Uterus (tissue), 4 donors: Measurements from ENCODE around the gene IKZF1. TPM values are rescaled to one million over a fixed set of nuclear protein-coding genes. Genes with fewer than 3 reads are reported as not detected.

Experiments used
- DNase-seq, 2 donors: peaks; one replicate each; pipeline ENCODE4 v3.0.0-alpha.2; 2019 to 2020
- H3K27ac ChIP-seq, 2 donors: fragments of 200-600 bp; sonication (generic); 1 replicate in 1 of 2; 2 replicates in 1 of 2; pipeline ENCODE4 v1.5.1; 2016 to 2018
- H3K27me3 ChIP-seq, 2 donors: fragments of 200-600 bp; sonication (generic); one replicate each; pipeline ENCODE4 v1.5.1; 2018 to 2019; ENCODE audit warnings: control low read depth in 1 of 2
- H3K36me3 ChIP-seq, 2 donors: fragments of 200-600 bp; sonication (generic); one replicate each; pipeline ENCODE4 v1.5.1; 2019; ENCODE audit warnings: control low read depth in 1 of 2
- H3K4me1 ChIP-seq, 2 donors: fragments of 200-600 bp; sonication (generic); one replicate each; pipeline ENCODE4 v1.5.1; 2018 to 2019; ENCODE audit warnings: control low read depth in 1 of 2
- H3K4me3 ChIP-seq, 2 donors: fragments of 200-600 bp; sonication (generic); 1 replicate in 1 of 2; 2 replicates in 1 of 2; pipeline ENCODE4 v1.5.1; 2018 to 2019; ENCODE audit warnings: mild to moderate bottlenecking in 1 of 2
- H3K9me3 ChIP-seq, 2 donors: fragments of 200-600 bp; sonication (generic); one replicate each; pipeline ENCODE4 v1.5.1; 2019; ENCODE audit warnings: control low read depth in 1 of 2
- CTCF ChIP-seq, 4 experiments: fragments of 200-600 bp in 2 of 4; fragments of 450-650 bp in 2 of 4; sonication (generic) in 2 of 4; IDR thresholded peaks; one replicate each; pipeline ENCODE4 v1.5.1; 2016 to 2019; ENCODE audit warnings: antibody characterized with exemption in 4 of 4, mild to moderate bottlenecking in 2 of 4, moderate library complexity in 1 of 4
- POLR2A ChIP-seq, 2 donors: fragments of 450-650 bp; IDR thresholded peaks; one replicate each; pipeline ENCODE4 v1.6.1; 2016; ENCODE audit warnings: antibody characterized with exemption in 2 of 2, mild to moderate bottlenecking in 1 of 2, moderate library complexity in 1 of 2
- intact Hi-C: fragments of 100-400 bp; cut with DNase I; formaldehyde crosslinking; loops from one replicate; pipeline ENCODE4 v1.15.1; 2023; ENCODE audit warnings: low total_unique reads
- total RNA-seq, 4 donors: library from RNA; depleted of rRNA in 3 of 4; stranded (reverse); fragments of >200 nt in 3 of 4; gene quantifications; one replicate each; pipeline versions ENCODE4 v1.1.0 to v1.2.4, GENCODE V29; 2014 to 2023
- donor health status: DM: yes; HTN: yes; CAD: no.

The IKZF1 gene
- total RNA-seq, 4 donors from 2014 or later, result 7.0 to 828 (median 12.8) TPM

GRCh38 chr7:50293509-50294179 is 10.9 kb upstream of the IKZF1 start:
- intact Hi-C loops, result no loop called here
- no peak overlapping the region for H3K27ac ChIP-seq
- H3K36me3 ChIP-seq, result no peaks in the 10 kb centered on the region
- TF ChIP-seq CTCF (IDR thresholded peaks at IDR 0.05), result no peak
- no peak for TF ChIP-seq POLR2A (IDR thresholded peaks at IDR 0.05)
- no peaks in the 10 kb centered on the region for H3K27me3 ChIP-seq
- H3K9me3 ChIP-seq, result no peaks in the 10 kb centered on the region
- no peak for DNase-seq
- no peaks in the 10 kb centered on the region for H3K4me1 ChIP-seq
- H3K4me3 ChIP-seq, result no peak overlapping the region

GRCh38 chr7:50295133-50295532 is 9.4 kb upstream of the IKZF1 start:
- H3K4me3 ChIP-seq, result no peak overlapping the region
- H3K9me3 ChIP-seq, result no peaks in the 10 kb centered on the region
- no peak for DNase-seq
- no peaks in the 10 kb centered on the region for H3K36me3 ChIP-seq
- no peaks in the 10 kb centered on the region for H3K27me3 ChIP-seq
- H3K27ac ChIP-seq, result no peak overlapping the region
- intact Hi-C loops, result no loop called here
- TF ChIP-seq POLR2A (IDR thresholded peaks at IDR 0.05) (no peak), CTCF (IDR thresholded peaks at IDR 0.05) (no peak)
- no peaks in the 10 kb centered on the region for H3K4me1 ChIP-seq

GRCh38 chr7:50296799-50297198 is 7.7 kb upstream of the IKZF1 start:
- no peaks in the 10 kb centered on the region for H3K27me3 ChIP-seq
- intact Hi-C loops, result no loop called here
- no peak overlapping the region for H3K27ac ChIP-seq
- H3K9me3 ChIP-seq, result no peaks in the 10 kb centered on the region
- H3K4me1 ChIP-seq, result no peaks in the 10 kb centered on the region
- DNase-seq, result no peak
- TF ChIP-seq CTCF (IDR thresholded peaks at IDR 0.05) (no peak), POLR2A (IDR thresholded peaks at IDR 0.05) (no peak)
- H3K4me3 ChIP-seq, result no peak overlapping the region
- H3K36me3 ChIP-seq, result no peaks in the 10 kb centered on the region

GRCh38 chr7:50298811-50299562 is 5.5 kb upstream of the IKZF1 start:
- Histone ChIP-seq H3K36me3 (no peaks in the 10 kb centered on the region), H3K4me1 (no peaks in the 10 kb centered on the region), H3K4me3 (no peak overlapping the region), H3K9me3 (no peaks in the 10 kb centered on the region), H3K27ac (no peak overlapping the region), H3K27me3 (no peaks in the 10 kb centered on the region)
- DNase-seq, result no peak
- intact Hi-C loops, result no loop called here
- no peak for TF ChIP-seq CTCF (IDR thresholded peaks at IDR 0.05)
- no peak for TF ChIP-seq POLR2A (IDR thresholded peaks at IDR 0.05)

GRCh38 chr7:50300336-50300735 is 4.2 kb upstream of the IKZF1 start:
- intact Hi-C loops, result no loop called here
- Histone ChIP-seq H3K27me3 (no peaks in the 10 kb centered on the region), H3K4me1 (no peaks in the 10 kb centered on the region)

More at GRCh38 chr7:50300336-50300735, 4.2 kb upstream of the IKZF1 start:
- Histone ChIP-seq H3K27ac (no peak overlapping the region), H3K4me3 (no peak overlapping the region), H3K36me3 (no peaks in the 10 kb centered on the region), H3K9me3 (no peaks in the 10 kb centered on the region)
- DNase-seq, result no peak
- TF ChIP-seq CTCF (IDR thresholded peaks at IDR 0.05) (no peak), POLR2A (IDR thresholded peaks at IDR 0.05) (no peak)
